Suppressor macrophage (primary cell): ENCODE data around the gene CDKN1C.
A peak's percentile ranks its signal among the peaks of the same experiment; 100 is the strongest.

Experiments used
- DNase-seq, 4 experiments: peaks; one replicate each; pipeline ENCODE4 v3.0.0-alpha.2; 2020 to 2022

CDKN1C gene

DNA sequence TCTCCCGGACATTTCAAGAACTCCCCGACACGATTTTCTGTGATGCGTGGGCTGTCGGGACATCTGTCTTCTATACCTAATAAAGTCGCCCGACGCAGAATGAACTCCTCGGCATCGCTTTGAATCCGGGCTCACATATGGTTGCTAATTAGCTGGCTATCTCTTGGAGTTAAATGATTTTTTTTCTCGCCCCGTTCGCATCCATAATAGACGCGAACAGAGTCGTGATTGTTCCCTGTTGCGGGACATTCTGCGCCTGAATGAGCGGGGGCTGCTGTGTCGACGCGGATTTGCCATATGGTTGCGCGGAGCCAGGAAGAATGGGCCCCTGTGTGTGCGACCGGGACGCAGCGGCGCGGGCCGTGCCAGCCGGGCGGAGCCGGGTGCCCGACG, 16.4 kb downstream of the CDKN1C start:
- DNase-seq = no peak

DNA sequence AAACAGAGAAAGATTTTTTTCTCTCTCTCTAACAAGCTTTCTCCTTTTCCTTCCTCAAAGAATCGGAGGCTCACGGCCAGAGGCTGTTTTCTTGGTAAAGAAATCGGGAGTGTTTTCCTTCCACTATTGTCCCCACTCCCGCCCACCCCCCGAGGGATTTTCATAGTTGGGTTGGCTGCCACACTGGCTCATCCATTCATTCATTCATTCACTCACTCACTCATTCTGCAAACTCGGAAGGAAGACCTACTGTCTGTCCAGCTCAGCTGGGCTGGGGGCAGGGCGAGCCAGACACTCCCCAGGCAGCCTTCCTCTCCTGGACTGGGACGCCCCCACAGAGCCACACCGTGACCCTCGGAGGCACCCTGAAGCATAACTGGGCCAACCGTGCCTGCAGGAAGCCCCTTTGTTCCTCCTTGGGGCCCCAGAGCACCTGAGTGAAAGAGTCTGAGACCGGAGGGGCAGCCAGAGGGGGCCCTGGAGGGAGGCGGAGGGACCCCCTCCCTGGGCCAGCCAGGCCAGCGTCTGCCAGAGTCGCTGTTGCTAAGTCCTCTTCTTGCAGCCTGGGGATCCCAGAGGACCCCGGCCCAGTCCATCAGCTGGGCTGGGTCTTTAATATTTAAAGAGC, 17.0 kb downstream of the CDKN1C start:
- DNase-seq = peak in 2 of 4 experiments; percentile 10 to 27

DNA sequence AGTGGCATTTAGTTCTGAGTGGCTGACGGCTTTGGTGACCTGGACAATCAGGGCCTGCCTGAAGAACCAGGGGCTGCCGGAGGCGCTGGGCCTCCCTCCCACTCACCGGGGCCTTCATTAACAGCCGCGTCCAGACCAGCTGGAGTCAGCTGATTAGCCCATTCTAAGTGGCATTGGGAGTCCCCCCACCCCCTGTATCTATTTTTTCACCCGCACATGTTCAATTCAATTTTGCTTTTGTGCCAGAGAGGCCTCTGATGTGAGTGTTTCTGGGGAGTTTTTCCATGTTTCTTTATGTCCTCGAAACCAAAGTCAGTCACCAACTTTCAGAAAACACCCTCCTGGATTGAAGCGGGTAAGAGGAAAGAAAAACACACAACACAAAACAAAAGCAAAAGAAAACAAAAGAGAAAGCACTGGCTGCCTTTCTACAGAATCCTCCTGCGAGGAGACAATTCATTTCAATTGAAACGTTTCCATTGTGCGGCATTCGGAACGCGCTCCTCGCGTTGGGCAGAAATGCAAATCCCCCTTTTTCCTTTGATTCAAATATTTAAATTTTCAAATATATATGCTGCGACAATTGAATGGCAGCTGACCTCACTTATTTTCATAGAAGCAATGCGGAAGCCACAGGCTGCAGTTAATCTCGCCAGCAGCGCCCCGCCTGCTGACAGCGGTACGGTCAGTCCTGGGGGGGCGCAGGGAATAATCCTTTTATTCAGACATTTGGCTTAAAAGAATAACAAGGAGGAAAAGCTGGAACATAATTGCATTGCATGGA, 17.7 kb downstream of the CDKN1C start:
- DNase-seq = peak in 3 of 4 experiments; percentile 17 to 56 (median 43)

DNA sequence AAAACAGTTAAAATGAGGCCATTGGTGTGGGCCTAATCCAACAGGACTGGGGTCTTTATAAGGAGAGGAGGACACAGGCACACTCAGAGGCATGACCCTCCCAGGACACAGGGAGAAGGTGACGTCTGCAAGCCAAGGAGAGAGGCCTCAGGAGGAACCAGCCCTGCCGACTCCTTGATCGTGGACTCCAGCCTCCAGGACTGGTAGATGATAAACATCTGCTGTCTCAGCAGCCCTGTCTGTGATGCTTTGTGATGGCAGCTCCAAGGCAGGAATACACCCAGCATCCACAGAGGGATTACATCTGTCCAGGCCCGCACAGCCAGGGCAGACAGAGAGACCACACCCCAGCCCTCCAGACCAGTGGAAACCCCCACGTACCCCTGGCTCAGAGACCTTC, 18.4 kb downstream of the CDKN1C start:
- no peak for DNase-seq

DNA sequence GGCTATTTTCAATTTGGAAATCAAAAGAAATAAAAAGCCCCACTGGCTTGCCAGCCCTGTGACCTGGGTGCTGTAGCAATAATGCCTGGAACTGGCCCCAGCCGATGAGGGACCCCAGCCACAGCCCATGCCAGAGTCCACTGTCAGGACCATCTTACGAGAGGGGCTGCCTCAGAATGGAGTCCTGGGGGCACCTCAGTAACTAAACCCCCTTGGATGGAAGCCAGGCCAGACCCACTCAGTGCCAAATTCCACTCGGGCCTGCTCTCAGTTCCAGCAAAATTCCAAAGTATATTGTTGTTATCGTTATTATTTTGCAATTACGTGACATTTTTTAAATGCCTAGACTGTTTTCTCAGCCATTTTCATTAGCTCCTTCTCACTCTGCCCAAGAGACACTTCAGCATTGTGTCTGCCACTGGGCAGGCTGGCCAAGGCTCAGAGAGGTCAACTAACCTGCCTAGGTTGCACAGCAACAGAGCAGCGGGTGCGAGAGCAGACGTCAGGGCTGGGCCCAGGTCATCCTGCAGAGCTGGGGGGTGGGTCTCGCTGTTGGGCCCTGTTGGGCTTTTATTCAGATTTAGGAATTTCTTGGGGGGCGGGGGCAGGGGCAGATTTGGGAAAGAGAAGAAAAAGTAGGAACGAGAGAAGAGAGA, 19.5 kb downstream of the CDKN1C start:
- DNase-seq = no peak

DNA sequence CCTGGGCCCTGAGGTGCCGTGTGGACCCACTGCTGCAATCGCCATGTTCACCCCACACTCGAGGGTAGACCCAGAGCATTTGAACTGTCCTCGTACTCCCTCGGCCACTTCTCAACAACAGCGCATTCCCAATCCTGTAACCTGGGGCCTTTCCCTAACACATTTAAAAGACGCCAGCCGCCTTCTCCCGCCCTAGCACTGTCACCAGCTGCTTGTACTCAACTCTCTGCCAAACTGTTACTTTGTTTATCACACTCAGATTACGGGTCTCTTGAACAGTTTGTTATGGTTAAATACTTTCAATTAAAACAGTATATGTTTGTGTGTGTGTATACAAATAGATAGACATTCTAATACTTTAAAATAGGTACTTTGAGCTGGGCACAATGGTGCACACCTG, 20.7 kb downstream of the CDKN1C start:
- no peak for DNase-seq

DNA sequence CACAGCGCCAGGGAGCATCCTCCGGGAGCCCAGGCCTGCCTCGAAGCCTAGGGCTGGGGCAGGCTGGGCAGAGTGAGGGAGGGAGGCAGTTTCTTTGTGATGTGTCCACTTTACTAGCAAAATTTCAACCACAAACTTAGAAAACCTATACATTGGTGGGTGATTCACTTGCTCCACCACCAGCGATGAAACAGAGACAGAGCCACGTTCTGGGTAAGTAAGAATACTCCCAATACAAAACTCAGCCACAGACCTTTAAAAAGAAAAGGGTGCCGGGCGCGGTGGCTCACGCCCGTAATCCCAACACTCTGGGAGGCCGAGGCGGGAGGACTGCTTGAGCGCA, 22.3 kb downstream of the CDKN1C start:
- no peak for DNase-seq

DNA sequence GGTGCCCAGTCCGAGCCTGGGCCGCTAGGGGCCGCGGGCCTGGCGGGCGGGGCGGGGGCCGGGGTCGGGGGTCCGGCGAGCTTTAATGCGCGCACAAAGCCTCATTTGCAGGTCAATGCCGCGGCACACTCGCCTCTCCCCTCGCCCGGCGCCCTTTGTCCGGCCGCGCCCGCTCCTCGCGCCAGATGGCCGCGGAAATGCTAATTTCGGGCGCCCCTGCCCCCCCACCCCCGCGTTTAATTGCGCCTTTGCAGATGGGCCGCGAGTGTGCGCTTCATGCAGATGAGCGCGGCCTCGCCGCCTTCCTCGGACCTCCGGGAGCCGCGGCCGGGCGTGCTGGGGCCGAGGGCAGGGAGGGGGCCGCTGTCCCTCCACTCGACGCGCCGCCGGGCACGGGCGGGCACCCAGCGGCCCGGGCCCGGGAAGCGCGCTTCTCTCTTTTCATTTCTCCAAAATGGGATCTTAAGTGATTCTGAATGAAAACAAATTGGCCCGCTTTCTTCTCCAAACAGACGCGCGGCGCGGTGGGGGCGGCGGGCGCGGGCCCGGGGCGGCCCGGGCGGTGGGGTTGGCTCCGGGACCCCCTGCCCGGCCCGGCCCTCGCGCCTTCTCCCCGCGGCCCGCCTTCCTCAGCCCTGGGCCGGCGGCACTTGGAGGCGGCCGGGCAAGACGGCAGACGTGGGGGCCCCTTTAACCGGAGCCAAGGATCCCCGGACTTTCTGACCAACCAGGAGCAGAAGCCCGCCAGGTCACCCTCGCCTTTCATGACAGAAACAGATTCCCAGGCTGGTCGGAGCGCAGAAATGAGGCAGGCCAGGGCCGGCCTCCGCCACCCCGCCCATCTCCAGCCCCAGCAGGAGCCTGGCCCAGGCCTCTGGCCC, 22.9 kb downstream of the CDKN1C start:
- peak in 3 of 4 experiments; percentile 16 to 55 (median 47) for DNase-seq

DNA sequence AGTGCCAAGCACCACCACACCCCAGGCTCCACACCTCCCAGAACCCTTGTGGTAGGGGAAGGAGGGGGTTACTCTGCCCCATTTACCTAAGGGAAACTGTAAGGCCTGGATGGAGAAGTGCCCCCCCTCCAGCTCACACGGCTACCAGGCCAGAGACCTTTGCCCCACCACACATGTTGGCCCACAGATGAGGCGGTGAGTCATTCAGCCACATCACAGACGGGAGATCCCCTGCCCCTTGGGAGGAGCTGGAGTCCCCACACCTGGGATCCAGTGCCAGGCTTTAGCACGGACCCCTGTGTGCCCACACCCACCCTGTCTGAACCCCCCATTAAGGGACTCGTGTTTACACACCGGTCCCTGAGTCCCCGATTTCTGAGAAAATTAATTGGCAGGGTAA, 24.9 kb downstream of the CDKN1C start:
- peak; percentile 41 to 62 (median 58) for DNase-seq

DNA sequence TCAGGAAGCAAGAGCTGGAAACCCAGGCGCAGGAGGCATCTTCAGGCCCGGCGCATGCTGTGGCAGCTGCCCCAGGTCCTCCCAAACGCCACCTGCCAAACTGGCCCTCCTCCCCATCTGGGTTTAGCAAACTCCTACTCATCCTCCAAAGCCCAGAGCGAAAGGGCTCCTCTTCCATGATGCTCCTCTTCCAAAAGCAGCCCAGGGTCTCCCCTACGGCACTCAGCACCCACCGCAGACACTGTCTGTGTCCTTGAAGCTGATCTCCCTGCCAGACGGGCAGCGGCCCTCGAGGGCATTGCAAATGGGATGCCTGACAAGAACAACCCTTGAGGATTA, 25.9 kb downstream of the CDKN1C start:
- DNase-seq = no peak

DNA sequence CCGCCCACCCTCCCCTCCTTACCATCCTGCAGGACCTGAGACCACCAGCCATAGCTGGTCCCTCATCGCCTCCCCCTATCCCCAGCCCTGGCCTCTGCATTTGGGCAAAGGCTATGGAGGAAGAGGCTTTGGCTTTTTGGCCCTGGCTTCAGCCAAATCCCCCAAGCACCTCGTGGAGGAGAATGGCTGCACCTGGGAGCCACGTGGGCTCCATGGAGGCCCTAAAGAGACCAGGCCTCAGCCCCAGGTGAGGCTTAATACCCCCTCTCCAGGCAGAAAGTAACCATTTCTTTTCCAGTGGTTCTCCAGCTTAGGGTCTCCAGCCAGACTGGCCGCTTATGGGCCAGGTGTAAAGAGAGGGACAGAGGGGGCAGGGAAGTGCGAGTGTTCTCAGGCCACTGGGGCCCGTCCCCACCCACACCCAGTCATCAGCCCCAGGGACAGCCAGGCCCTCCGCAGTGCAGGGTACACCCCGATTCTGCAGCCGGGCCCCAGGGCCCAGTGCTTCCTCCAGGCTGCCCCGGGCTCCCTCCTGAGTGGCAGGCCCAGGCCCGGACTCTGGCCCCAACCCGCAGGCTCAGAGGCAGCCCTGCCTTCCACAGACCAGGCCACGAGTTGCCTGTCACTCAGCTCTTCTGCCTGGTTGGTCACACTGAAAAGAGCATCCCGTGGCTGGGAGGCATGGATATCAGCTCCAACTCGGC, 26.4 kb downstream of the CDKN1C start:
- no peak for DNase-seq

DNA sequence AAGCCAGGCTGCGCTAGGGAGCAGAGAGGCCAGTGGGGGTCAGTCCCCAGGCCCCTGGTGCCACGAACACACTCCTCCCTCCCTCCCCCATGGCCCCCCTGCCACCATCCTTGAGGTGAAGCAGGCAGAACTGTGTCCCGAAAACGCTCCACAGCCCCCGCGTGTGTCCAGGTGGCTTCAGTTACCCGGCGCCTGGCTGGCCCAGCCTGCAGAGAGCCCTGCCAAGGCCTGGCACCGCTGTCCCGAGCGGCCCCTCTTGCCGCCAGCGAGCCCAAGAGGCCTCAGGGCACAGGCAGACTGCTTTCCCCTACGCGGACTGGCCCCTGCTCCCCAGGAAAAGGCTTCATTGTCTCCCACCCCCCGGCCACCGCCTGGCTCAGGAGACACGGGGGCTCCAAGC, 27.7 kb downstream of the CDKN1C start:
- DNase-seq = no peak

DNA sequence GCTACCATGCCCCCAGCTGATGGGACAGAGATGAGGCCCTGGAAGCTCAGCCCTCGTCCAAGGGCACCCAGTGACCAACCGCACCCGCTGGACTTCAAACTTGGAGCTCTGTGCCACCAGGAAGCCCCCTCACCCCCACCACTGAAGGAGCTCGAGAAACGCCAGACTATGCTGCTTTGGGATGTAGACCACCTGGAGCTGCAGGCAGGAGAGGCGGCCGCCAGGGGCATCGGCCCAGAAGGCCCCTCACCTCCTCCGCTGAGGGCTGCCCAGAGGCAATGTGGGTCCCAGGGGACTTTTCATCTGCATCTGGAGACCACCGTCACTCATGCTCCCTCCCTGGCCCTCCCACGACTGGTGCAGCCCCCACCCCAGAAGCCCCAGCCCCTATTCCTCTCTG, 28.3 kb downstream of the CDKN1C start:
- no peak for DNase-seq

DNA sequence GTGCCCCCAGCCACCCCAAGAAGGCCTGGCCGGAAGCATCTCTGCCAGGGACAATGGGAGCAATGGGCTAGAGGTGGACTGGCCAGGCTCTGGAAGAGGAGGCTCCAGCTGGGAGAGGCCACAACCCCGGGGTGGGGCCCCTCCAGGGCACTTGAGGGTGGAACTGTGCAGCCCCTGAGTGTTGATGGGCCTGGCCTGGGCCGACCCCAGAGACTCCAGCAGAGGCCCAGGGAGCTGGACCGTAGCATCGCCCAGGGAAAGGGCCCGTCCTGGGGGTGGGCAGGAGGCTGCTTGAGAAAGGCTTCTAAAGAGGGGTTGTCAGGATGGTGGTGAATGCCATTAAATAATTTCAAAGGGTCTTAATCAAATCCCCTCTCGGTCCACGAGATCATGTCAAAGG, 30.4 kb downstream of the CDKN1C start:
- no peak for DNase-seq

DNA sequence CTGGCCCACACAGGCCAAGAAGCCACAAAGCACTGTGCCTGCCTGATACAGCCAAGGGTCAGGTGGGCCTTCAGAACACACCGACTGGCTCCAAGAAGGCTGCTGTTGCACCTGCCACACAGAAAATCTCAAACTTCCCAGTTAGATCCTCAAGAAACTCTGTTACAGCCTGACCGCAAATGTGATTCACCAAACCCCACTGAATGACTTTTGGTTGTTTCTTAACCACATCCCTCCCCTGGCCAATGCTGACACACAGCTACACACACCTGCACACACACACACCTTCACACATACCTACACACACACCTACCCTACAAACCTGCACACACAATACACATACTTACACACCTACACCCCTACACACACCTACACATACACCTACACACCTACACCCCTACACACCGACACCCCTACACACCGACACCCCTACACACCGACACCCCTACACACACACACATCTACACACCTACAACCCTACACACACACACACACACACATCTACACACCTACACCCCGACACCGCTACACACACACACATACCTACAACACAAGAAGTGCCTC, 31.5 kb downstream of the CDKN1C start:
- no peak for DNase-seq

DNA sequence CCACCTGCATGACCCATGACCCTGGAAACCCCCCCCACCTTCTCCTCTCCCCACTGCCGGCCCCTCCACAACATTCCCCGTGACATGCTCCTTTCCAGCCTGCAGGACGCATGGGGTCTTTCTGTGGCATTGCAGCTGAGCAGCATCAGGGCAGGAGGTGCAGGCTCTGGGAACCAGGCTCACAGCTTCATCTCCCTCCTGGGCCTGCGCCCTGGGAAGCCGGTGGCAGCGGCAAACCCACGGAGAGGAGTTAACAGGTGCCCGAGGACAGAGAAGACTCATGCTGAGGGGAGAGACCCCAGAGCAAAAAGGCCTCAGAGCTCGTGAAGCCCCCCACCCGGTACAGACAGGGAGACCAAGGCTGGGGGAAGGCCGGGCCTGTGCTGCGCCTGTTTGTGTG, 32.2 kb downstream of the CDKN1C start:
- DNase-seq = no peak

DNA sequence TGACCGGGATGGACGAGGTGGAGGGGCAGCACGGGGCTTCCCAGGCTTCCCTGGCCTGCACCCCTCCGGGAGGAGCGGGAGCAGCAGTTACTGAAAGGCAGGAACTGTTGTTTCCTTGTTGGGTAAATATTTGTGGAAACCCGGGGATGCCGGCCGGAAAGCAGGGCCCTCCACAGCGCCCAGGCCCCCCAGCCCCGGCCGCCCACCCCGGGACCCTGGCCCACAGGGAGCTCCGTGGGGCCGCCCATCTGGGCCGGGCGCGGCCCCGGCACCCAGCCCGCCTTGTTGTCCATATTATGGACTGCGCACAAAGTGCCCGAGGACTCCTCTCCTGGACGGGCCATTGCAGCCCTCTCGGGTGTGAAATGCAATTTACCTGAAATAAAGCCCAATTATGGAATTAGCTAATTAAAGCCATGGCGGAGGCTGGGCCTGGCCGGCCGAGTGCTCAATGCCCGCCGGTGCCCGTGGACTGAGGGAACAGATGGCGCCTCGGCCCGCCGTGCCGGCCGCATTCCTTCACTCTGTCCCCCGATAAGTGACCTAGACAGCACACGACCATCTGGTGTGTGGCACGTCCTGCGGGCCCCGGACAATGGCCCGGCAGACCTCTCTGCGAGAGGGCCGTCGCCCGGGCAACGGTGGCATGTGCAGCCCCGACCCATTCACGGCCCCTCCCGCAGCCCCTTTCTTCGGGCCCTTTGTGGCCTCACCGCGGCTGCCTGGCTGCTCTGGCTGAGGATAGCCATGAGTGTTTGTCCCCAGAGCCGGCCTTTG, 35.4 kb downstream of the CDKN1C start:
- no peak for DNase-seq

DNA sequence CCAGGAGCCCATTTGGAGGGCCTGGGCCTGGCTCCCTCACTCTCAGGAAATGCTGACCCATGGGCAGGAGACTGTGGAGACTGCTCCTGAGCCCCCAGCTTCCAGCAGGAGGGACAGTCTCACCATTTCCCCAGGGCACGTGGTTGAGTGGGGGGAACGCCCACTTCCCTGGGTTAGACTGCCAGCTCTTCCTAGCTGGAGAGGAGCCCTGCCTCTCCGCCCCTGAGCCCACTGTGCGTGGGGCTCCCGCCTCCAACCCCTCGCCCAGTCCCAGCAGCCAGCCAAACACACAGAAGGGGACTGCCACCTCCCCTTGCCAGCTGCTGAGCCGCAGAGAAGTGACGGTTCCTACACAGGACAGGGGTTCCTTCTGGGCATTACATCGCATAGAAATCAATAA, 37.1 kb downstream of the CDKN1C start:
- no peak for DNase-seq

DNA sequence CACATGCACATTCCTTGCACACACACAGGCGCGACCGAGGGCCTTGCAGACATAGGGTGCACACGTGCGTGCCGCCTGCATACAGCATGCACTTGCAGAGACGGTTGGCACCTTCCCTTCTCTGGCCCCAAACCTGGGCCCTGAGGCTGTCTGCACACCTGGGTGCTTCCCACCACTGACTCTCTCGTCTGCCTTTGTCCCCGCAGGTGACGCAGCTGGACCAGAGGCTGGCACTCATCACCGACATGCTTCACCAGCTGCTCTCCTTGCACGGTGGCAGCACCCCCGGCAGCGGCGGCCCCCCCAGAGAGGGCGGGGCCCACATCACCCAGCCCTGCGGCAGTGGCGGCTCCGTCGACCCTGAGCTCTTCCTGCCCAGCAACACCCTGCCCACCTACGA, 38.0 kb downstream of the CDKN1C start:
- DNase-seq = no peak

DNA sequence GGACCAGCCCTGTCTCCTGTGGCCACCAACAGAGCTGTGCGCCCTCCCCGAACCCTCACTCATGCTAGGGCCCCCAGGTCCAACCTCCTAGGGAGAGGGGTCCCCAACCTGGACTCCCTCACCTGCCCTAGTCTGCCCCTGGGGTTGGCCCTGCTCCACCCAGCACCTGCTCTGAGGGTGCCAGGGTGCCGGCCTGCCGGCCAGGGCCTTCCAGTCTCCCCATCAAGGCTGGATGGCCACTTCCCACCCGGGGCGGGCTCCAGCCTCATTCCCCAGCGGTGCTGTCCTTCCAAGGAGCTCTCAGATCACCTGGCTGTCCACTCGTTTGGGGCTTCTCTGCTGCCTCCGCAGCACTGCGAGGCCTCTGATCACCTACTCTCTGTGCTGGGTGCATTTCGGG, 39.1 kb downstream of the CDKN1C start:
- DNase-seq = no peak

DNA sequence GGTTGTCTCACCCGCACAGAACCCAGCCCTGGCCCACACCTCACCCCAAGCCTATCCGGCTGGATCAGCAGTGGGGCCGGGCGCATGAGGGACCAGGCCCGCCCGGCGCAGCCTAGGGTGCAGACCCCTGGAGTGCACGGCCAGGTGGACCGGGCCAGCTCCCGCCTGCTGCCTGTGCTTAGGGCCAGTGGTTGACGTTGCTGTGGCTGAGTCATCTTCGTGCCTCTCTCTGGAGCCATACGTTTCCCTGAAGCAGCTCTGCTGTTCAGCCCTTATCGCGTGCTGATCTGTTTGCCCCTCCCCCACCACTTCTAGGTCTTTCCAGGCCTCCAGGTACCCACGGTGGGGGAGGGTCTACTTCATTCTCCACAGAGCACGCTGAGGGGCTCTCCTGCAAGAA, 39.5 kb downstream of the CDKN1C start:
- no peak for DNase-seq
